GM19025 (cell line): ENCODE measurements around the gene CA7.
A peak's percentile ranks its signal among the peaks of the same experiment; 100 is the strongest.

Experiments used
- ATAC-seq: cut with Tn5 transposase; IDR thresholded peaks from one replicate; pipeline ENCODE4 v1.9.1; 2021; ENCODE audit warnings: mild to moderate bottlenecking, low read depth, moderate library complexity; ENCODE audit not compliant: unreplicated experiment

Gene CA7

DNA sequence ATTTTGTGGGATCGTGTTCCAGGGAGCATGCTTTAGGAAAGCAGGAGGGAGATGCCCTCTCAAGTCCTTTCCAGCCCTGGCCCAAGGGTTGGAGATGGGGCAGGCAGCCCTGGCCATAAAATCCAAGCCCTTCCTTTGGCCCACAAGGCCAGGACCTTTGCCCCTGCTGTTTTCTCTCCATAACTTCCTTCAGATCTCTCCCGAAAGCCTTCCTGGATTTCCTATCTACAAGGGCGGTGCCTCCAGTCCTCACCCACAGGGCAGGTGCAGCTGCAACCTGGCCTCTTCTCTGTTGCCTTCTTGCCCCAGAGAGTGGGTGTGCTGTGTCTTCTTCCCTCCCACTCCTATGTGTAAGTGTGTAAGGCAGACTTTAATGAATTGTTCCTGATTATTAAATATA lies 27.6 kb downstream of the CA7 start:
- ATAC-seq: no peak

DNA sequence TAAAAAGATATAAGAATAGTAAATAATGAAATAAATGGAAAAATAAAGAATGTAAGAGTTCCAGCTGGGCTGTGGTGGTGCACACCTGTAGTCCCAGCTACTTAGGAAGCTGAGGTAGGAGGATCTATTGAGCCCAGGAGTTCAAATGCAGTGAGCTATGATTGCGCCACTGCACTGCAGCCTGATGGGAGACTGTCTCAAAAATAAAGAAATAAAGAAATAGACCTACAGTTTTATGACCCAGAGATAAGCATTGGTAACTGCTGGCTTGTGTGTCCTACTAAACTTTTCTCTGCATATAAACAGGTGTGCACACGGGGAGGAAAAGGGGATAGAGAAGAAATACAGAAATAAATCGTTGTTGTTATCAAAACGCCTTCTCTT lies 28.3 kb downstream of the CA7 start:
- no peak for ATAC-seq

DNA sequence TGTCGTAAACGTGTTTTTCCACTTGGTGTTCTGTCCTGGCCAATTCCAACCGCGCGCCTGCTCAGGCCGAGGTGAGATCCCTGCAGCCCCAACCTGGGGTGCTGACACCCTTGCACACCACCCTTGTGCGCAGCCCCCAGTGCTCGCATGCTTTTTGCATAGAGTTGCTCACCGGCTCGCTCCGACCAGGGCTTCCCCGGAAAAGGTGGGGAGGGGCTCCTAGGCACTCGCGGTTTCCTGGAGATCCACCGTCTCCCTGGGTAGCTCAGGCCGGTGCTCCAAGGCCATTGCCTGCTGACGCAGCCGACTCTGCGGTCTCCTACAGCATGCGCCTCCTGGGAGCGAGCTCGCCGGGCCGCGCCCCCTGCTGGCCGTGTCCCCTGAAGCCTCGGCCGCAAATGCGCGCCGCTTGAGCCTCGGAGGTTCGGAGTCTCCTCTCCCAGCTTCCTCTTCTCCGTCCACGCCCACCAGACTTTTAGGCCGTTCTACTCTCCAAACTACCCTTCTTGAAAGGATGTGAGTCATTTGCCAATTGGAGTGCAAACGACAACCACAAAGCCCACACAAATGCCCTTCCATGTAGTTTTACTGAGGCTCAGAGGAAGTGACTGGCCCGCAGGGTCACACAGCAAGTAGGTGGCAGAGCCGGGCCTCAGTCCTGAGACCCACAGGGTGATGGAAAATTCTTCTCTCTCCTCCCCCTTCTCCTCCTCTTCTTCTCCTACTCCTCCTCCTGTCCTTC lies 28.9 kb downstream of the CA7 start:
- peak; percentile 80 for ATAC-seq

DNA sequence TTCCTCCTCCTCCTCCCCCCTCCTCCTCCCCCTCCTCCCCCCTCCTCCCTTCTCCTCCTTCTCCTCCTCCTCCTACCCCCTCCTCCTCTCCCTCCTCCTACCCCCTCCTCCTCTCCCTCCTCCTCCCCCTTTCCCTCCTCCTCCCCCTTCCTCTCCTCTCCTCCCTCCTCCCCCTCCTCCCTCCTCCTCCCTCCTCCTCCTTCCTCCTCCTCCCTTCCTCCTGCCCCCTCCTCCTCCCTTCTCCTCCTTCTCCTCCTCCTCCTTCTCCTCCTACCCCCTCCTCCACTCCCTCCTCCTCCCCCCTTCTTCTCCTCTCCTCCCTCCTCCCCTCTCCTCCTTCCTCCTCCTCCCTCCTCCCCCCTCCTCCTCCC lies 29.5 kb downstream of the CA7 start:
- ATAC-seq: no peak

GRCh38 chr16:66874079-66874775 lies 30.0 kb downstream of the CA7 start:
- ATAC-seq: no peak

DNA sequence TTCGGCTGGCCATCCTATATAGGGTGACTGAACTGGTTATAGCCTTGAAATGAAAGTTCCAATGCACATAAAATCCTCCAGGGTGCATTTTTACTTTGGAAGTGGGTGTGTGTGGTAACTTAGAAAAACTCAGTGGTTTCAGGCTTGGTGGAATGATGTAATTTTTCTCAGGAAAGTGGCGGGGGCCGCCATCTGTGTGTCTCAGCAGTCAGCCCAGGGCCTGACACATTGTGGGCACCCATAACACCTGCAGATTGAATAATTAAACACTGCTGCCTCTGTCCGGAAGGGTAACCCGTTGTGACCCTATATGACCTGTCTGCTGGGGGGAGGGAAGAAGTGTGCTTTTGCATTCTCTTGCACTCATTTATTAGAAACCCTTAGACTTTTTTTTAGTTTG lies 33.9 kb downstream of the CA7 start:
- no peak for ATAC-seq

DNA sequence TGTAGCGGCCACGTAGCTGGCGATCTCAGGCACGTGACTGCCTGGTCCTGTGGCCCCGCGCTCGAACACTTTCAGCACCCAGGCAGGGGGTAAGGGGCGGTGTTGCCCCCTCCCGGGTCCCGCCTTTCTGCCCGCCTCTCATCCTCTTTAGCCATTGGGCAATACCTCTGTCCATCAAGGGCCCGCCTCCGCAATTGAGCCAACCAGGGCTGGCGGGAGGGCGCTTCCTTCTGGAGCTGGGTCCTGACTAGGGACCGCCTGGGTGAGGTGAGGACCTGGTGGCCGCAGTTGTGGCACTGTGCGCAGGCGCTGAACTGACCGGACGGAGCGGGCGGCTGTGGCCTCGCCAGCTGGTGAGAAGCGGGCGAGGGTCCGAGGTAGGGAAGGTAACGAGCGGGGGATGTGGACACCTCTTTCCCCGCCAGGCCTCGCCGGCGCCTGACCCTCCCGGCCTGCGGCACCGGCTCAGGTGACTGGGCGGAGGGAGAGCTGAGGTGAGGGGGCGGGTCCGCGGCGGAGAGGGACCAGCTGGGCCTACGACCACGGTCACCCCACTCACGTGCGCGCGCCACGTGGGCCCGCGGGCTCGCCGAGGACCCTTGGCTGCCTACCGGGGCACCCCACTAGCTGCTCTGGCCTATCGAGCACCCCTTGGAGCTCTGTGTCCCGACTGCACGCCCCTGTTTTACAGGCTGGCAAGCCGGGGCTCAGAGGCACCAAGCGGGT lies 36.2 kb downstream of the CA7 start, which contains the start of gene PDP2:
PDP2 (plus strand) TSS at position 228 of the 726 bp plus-strand sequence. CDS start 3,770 bp downstream, outside the sequence.
- peak; percentile 98 for ATAC-seq

GRCh38 chr16:66881014-66881417 lies 36.8 kb downstream of the CA7 start:
- ATAC-seq: no peak

DNA sequence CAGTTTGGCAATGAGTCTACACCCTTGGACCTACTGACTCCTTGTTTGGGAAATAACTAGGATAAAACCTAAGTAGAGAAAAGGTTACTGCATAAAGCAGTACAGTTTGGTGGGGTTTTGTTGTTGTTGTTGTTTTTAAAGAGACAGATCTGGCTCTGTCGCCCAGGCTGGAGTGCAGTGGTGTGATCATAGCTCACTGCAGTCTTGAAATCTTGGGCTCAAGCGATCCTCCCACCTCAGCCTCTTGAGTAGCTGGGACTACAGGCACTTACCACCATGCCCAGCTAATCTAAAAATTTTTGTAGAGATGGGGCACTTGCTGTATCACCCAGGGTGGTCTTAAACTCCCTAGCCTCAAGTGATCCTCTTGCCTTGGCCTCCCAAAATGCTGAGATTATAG lies 37.3 kb downstream of the CA7 start:
- no peak for ATAC-seq

GRCh38 chr16:66881964-66882508 lies 37.8 kb downstream of the CA7 start:
- no peak for ATAC-seq

DNA sequence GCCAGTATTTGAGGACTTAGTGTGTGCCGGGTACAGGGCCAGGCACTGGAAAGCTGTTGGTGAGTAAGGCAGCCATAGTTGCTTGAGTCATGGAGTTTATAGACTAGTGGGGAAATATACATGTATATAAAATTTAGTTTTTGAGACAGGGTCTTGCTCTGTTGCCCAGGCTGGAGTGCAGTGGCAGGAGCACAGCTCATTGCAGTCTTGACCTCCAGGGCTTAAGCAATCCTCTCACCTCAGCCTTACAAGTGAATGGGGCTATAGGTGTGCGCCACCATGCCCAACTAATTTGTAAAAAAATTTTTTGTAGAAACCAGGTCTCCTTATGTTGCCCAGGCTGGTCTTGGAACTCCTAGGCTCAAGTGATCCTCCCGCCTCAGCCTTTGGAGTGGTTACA lies 38.5 kb downstream of the CA7 start:
- ATAC-seq: no peak

DNA sequence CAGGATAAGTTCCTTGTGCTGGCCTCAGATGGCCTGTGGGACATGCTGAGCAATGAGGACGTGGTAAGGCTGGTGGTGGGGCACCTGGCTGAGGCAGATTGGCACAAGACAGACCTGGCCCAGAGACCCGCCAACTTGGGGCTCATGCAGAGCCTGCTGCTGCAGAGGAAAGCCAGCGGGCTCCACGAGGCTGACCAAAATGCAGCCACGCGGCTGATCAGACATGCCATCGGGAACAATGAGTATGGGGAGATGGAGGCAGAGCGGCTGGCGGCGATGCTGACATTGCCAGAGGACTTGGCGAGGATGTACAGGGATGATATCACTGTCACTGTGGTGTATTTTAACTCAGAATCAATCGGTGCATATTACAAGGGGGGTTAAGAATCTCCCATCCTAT lies 41.3 kb downstream of the CA7 start:
- ATAC-seq: no peak

DNA sequence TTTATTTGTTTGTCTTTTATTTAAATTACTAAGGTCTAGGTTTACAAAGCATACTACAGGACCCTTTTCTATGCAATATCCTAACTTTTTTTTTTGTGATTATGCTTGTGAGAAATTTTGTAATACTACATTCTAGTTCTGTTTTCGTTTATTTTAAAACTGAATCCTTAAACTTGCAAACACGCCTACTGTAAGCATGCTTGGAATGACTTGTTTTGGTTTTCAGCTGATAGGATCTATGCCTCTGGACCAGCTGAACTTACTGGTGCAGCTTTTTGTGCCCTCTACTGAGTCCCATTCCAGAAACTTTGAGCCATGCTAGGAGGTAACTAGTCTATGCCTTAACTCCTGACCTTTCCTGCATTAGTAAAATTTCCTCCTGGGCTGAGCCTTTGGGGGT lies 42.1 kb downstream of the CA7 start:
- ATAC-seq: no peak

GRCh38 chr16:66886914-66887313 lies 42.7 kb downstream of the CA7 start:
- no peak for ATAC-seq

GRCh38 chr16:66888647-66889615 lies 44.7 kb downstream of the CA7 start:
- ATAC-seq: no peak

- ATAC-seq: no peak
Measured at GRCh38 chr16:66889622-66890021, 45.4 kb downstream of the CA7 start.

- ATAC-seq: no peak
Measured at GRCh38 chr16:66890799-66891198, 46.6 kb downstream of the CA7 start.

DNA sequence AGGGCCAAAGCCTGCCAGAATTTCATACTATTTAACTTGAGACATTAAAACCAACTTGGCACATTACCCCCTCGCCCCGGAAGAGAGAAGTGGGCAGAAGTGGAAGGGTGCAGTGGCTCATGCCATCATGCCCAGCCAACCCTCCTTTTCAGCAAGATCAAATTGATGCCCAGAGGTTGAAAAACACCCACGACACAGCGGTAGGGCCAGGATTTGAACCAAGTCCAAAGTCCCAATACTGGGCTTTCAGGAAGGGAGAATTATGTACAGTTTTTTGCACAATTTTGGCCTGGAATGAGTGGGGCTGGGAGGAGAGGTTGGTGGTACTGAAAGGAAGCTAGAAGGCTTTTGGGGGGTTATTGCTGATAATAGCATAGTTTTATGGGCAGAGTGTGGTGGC lies 47.1 kb downstream of the CA7 start:
- no peak for ATAC-seq

DNA sequence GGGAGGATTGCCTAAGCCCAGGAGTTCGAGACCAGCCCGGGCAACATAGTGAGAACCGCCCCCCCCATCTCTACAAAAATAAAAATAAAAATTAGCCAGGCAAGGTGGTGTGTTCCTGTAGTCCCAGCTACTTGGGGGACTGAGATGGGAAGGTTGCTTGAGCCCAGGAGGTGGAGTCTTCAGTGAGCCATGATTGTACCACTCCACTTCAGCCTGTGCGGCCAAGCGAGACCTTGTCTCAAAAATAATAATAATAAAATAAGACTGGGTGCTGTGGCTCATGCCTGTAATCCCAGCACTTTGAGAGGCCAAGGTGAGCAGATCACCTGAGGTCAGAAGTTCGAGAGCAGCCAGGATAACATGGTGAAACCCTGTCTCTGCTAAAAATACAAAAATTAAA lies 47.6 kb downstream of the CA7 start:
- no peak for ATAC-seq

- no peak for ATAC-seq
Measured at GRCh38 chr16:66894055-66894454, 49.8 kb downstream of the CA7 start.
